Prostate gland (tissue), 2 donors: Measurements from ENCODE around the gene URGCP.

ENCODE experiments used
- POLR2A ChIP-seq: fragments of 450-650 bp; IDR thresholded peaks from one replicate; pipeline ENCODE4 v1.6.1; 2016; ENCODE audit warnings: antibody characterized with exemption, mild to moderate bottlenecking
- TF ChIP-seq, protein P1 (sequence below), 4 experiments: fragments of 200-600 bp in 2 of 4; fragments of 450-650 bp in 2 of 4; sonication (generic) in 2 of 4; IDR thresholded peaks; 1 replicate in 3 of 4; 2 replicates in 1 of 4; pipeline ENCODE4 v1.5.1; 2016 to 2019; ENCODE audit warnings: antibody characterized with exemption in 4 of 4, mild to moderate bottlenecking in 2 of 4, moderate library complexity in 2 of 4

DNA sequence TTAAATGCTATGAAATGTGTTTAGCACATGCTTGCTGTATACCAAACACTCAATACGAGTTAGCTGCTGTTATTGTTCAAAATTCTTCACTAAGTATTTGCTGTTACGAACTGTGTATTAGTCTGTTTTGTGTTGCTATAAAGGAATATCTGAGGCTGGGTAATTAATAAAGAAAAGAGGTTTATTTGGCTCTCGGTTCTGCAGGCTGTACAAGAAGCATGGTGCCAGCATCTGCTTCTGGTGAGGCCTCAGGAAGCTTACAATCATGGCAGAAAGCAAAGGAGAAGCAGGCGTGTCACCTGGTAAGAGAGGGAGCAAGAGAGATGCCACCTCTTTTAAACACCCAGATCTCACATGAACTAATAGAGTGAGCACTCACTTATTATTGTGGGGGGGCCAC lies 21.4 kb upstream of the URGCP start:
- no peak for TF ChIP-seq POLR2A
- TF ChIP-seq, protein P1, sequence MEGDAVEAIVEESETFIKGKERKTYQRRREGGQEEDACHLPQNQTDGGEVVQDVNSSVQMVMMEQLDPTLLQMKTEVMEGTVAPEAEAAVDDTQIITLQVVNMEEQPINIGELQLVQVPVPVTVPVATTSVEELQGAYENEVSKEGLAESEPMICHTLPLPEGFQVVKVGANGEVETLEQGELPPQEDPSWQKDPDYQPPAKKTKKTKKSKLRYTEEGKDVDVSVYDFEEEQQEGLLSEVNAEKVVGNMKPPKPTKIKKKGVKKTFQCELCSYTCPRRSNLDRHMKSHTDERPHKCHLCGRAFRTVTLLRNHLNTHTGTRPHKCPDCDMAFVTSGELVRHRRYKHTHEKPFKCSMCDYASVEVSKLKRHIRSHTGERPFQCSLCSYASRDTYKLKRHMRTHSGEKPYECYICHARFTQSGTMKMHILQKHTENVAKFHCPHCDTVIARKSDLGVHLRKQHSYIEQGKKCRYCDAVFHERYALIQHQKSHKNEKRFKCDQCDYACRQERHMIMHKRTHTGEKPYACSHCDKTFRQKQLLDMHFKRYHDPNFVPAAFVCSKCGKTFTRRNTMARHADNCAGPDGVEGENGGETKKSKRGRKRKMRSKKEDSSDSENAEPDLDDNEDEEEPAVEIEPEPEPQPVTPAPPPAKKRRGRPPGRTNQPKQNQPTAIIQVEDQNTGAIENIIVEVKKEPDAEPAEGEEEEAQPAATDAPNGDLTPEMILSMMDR (IDR thresholded peaks at IDR 0.05), result no peak
